HG03025 (cell line): ENCODE data around the gene KPNA1.
"Not testable (repeated sequence)": the region's sequence is repeated elsewhere in the genome, so short reads cannot be mapped to it uniquely, and the experiment has no call there.

Source experiments
- ATAC-seq: cut with Tn5 transposase; IDR thresholded peaks from one replicate; pipeline ENCODE4 v1.9.1; 2021; ENCODE audit warnings: mild to moderate bottlenecking, moderate library complexity; ENCODE audit not compliant: unreplicated experiment, low FRiP score

KPNA1 gene

DNA sequence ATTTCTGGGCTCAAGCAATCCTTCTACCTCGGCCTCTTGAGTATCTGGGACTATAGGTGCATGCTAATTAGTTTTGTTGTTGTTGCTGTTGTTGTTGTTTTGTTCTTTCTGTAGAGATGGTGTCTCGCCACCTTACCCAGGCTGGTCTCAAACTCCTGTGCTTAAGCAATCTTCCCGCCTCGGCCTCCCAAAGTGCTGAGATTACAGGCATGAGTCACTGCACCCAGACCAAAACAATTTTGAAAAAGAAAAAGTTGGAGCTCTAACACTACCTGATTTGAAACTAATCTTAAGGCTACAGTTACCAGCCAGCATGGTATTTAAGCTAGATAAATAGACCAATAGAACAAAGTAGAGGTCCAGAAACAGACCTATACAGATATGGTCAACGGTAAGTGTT lies 29.8 kb downstream of the KPNA1 start:
- ATAC-seq: no peak

DNA sequence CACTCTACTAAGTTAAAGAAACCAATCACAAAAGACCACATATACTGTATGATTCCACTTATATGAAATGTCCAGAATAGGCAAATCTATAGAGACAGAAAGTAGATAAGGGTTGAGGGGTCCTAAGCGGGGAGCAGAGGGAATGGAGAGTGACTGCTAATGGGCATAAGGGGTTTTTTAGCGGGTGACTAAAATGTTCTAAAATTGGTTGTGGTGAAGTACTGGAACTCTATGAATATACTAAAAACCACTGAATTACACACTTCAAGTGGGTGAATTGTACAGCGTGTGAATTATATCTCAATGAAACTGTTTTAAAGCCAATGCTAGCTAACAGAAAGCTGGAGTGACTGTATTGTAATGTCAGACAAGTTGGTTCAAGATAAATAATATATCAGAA lies 33.3 kb downstream of the KPNA1 start:
- no peak for ATAC-seq

DNA sequence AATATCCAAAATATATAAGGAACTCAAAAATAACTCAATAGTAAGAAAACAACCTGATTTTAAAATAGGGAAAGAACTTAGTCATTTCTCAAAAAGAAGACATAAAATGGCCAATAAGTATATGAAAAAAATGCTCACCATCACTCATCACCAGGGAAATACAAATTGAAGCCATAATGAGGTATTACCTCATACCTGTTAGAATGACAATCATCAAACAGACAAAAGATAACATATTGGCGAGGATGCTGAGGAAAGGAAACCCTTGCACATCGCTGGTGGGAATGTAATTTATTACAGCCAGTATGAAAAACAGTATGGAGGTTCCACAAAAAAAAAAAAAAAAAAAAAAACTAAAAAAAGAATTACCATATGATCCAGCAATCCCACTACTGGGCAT lies 38.2 kb downstream of the KPNA1 start:
- no peak for ATAC-seq

DNA sequence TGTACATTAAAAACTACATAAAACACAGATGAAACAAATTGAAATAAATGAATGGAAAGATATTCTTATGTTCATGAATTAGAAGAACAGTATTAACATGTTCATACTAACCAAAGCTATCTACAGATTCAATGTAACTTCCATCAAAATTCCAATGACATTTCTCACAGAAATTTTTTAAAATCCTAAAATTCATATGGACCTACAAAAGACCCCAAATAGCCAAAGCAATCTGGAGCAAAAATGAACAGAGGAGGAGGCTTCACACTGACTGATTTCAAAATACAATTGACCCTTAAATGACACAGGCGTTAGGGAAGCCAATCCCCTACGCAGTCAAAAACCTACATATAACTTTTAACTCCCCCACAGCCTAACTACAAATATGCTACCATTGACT lies 39.4 kb downstream of the KPNA1 start:
- ATAC-seq: no peak

DNA sequence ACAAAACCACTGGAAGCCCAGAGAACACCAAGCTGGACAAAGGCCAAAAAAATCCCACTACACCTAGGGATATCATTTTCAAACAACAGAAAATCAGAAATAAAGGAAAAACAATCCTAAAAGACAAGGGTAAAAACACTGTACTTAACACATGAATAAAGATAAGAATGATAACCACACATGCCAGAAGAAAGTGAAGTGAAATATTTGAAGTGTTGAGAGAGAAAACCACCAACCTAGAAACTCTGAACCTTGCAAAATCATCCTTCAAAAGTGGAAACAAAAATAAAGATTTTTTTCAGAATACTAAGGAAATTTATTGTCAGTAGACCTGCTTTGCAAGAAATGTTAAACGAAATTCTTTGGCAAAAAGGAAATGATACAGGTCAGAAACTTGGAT lies 45.1 kb downstream of the KPNA1 start:
- ATAC-seq: no peak

DNA sequence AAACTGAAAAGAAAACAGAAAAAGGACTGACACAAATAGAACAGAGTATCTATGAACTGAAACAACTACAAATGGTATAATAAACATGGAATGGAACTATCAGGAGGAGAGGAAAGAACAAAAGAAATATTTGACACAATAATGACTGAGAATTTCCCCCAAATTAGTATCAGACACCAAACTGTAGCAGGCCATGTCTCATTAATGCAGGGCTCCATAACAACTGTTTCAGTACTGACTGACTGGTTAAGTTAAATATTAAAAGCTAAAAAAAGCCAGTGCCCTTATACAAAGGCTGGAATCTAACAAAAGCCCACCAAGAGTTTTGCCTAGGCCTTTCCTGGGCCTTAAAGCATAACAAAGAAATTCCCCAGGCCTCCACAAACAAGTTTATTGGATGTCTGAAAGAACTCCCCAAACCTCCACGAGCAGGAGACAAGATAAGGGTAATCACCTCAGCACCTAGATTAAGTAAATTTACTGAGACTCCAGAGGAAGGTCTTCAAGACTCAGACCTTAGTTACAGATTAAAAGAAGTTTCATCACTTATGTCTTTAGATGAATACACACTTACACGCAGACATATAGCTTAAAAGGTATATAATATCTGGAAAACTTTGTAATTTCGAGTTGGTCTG lies 45.7 kb downstream of the KPNA1 start:
- no peak for ATAC-seq

DNA sequence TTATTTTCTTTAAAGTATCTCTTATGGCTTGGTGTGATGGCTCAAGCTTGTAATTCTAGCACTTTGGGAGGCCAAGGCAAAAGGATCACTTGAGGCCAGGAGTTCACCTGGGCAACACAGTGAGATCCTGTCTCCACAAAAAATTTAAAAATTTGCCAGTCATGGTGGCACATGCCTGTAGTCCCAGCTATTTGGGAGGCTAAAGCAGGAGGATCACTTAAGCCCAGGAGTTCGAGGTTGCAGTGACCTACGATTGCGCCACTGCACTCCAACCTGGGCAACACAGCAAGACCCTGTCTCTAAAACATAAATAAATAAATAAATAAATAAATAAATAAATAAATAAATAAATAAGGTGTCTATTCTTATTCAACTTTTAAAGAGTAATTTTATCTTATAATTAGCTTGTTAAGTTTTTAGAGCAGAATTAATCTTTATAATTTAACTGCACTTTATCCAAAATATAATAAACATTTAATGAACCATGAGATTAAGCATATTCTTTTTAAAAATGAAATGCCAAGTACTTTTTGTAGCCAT lies 48.0 kb downstream of the KPNA1 start:
- ATAC-seq: no peak

DNA sequence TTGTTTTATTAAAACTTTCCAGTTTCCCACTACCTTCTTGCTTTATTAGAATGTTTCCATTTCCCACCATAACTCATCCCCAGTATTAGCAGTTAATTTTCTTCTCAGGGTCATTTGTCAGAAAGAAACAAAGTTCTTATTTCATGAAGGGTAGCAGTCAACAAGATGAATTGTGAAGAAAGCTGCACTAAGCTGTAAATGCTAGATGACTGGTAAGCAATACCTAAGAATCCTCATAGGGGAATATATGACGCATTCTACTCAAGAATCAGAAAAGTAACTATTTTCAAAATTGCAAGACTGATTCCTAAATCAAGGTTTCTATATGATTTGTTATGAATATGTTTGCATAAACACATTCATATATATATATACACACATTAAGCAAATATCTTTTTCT lies 50.1 kb downstream of the KPNA1 start:
- ATAC-seq: no peak

DNA sequence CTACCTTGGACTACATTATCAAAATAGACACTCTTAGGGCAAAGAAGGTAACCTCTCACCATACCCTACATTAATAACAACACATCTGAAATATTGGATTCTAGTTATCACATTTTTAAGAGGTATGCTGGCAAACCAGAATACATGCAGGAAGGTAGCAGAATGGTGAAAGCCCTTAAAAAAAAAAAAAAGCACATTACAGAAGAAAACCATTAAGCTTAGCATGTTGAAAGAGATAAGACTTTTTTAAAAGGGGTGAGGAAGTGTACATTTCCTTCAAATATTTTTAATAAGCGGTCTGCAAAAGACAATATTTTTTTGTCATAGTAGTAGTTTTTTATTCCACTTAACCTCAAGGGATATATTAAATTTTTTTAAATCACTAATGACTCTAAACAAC lies 52.3 kb downstream of the KPNA1 start:
- ATAC-seq: no peak

DNA sequence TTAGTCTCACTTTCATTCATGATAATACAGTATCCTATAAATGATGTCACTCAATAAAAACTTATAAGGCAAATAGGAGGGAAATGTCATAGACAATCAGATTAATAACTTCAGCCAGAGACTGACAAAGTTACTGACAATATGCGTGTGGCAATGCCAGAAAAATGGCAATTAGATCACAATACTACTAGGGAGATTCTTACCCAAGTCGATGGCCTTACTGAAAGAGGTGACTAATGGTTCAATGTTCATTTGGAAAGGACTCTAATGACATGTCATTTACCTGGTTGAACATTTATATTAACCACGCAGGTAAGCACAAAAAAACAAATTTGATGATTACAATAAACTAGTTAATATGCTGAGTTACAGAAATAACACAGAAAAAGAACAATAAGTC lies 52.9 kb downstream of the KPNA1 start:
- ATAC-seq: no peak

DNA sequence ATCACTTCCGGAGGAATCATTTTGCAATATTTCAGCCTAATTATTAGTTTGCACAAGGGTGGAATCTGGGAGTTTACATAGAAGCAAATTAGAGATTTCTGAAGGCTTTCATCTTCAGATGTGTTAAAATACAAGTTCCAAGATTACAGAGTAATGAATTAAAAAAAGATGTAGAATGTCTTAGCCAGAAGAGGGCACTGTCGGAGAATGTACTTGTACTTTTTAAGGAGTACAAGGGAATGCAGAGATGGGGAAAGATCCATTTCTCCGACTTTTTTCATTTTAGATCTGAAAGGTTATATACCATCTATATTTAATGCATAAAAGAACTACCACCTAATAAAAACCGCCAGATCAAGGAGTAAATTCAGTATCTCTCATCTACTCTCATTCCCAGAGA lies 55.7 kb downstream of the KPNA1 start:
- no peak for ATAC-seq

DNA sequence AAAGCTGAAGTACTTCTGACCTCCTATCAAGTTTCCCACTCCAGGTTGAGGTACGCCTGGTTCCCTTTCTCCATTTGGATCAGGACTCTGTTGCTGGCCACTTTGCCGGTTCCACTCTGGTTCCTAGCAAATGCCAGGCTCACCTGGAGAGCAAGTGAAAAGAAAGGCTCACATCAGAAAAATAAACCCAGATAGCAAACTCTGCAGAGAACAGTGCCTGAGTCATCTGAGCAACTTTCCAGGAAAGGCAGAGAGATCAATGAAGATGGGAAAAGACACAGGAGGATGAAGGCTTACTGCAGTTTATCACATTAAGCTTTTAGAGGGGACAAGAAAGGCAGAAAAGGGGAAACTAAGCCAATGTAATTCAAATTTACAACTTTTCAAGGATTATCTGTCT lies 57.0 kb downstream of the KPNA1 start:
- no peak for ATAC-seq

DNA sequence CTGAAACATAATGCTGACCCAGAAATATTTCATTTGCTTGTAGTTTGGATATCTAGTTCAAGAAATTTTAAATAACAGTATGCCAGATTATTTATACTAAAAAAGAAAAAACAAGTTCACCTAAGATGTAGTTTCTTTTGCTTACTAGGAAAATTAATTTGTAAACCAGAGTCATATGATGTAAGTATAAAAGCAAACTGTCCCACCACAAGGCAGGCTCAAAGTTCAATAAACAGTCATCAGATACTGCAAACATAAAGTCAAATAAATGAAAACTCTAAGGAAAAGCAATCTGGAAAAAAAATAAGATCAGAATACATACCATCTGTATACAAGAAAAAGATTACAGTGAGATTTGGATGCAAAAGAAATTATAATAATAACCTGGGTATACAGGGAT lies 58.7 kb downstream of the KPNA1 start:
- ATAC-seq: no peak

DNA sequence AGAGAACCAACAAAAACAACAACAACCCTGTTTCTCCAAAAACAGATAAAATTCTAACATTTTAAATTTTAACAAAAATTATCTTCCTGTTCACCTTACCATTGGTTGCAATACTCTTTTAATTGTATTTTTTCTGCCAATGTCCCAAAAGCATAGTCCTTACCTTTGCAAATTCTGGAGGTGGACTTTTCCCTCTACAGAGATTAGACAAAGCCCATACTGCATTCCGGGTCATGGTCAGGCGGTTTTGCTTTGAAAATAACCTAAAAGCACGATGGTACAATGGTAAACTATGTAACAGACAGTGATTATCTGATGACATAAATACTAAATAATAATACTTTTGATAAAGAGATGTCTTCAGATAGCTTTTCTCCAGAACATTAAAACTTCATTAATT lies 63.4 kb downstream of the KPNA1 start:
- ATAC-seq: no peak

DNA sequence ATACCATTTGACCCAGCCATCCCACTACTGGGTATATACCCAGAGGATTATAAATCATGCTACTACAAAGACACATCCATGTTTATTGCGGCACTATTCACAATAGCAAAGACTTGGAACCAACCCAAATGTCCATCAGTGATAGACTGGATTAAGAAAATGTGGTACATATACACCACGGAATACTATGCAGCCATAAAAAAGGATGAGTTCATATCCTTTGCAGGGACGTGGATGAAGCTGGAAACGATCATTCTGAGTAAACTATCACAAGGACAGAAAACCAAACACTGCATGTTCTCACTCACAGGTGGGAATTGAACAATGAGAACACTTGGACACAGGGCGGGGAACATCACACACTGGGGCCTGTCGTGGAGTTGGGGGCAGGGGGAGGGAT lies 66.5 kb downstream of the KPNA1 start:
- not testable (repeated sequence) for ATAC-seq

DNA sequence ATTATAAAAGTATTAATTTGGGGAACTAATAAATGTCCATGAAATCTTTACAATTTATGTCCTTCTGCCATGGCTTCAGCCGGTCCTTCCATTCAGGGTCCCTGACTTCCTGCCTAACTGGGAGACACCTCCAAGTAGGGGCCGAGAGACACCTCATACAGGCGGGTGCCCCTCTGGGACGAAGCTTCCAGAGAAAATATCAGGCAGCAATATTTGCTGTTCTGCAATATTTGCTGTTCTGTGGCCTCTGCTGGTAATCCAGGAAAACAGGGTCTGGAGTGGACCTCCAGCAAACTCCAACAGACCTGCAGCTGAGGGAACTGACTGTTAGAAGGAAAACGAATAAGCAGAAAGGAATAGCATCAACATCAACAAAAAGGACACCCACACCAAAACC lies 70.2 kb downstream of the KPNA1 start:
- not testable (repeated sequence) for ATAC-seq

DNA sequence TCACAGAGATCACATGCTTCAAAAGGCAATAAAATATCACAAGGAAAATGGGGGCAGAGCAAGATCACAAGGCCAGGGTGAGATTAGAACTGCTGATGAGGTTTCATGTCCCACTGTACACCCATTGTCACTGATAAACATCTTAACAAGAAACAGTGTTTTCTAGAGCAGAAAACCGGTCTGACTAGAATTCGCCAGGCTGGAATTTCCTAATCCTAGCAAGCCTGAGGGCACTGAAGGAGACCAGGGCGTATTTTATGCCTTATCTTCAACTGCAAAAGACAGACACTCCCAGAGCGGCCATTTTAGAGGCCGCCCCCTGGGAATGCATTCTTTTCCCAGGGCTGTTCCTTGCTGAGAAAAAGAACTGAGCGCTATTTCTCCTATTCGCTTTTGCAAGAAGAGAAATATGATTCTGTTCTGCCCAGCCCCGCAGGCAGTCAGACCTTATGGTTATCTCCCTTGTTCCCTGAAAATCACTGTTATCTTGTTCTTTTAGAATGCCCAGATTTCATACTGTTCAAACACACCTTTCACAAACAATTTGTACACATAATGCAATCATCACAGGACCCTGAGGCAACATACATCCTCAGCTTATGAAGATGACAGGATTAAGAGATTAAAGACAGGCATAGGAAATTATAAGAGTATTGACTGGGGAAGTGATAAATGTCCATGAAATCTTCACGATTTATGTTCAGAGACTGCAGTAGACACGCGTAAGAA lies 70.8 kb downstream of the KPNA1 start:
- ATAC-seq: not testable (repeated sequence)

DNA sequence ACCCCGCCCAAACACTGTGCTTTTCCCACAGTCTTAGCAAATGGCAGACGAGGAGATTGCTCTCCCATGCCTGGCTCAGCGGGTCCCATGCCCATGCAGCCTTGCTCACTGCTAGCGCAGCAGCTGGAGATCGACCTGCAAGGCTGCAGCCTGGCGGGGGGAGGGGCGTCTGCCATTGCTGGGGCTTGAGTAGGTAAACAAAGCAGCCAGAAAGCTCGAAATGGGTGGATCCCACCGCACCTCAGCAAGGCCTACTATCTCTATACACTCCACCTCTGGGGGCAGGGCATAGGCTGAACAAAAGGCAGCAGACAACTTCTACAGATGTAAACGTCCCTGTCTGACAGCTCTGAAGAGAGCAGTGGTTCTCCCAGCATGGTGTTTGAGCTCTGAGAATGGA lies 71.6 kb downstream of the KPNA1 start:
- no peak for ATAC-seq

DNA sequence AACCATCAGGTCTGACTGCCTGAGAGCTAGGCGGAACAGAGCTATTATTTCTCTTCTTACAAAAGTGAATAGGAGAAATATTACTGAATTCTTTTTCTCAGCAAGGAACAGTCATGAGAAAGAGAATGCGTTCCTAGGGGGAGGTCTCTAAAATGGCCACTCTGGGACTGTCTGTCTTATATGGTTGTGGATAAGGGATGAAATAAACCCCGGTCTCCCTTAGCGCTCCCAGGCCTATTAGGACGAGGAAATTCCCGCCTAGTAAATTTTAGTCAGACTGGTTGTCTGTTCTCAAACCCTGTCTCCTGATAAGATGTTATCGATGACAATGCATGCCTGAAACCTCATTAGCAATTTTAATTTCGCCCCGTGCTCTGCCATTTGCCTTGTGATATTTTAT lies 78.8 kb downstream of the KPNA1 start:
- no peak for ATAC-seq

DNA sequence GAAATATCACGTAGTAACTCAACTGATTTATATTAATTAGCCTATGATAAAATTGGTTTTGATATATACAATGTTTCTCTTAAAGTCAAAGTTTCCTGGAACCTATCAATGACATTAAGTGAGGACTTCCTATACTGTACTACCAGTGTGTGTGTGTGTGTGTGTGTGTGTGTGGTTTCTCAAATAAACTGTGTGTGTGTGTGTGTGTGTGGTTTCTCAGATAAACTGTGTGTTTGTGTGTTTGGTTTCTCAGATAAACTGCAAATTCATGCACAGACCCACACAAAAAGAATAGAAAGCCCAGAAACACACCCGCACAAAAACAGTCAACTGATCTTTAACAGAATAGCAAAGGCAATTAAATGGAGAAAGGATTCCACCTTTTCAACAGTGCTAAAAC lies 84.4 kb downstream of the KPNA1 start:
- no peak for ATAC-seq

DNA sequence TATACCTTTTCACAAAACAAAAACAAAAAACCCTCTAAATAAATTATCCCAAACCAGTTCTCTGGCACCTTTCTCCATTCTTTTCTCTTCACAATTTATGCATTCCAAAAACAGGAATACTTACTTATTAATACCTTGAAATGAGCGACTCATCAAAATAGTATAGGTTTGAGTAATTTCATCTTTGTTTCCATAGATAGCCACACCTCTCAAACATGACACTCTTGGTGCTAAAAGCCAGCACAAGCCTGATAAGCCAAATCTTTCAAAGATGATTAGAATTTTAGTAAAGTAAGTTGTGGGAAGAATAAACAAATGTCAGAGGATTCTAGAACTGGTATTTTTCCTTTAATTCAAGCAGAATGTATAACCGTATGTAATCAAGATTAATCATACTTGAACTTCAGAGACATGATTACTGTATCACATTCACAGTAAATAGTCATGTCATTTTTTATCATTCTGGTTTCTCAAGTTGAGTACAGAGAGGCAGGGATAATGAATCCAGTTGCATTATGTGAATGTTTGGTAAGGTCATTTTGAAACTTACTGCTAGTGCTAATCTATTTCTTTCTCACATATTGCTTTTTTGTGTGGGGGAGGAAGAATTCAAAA lies 86.8 kb downstream of the KPNA1 start:
- ATAC-seq: no peak

DNA sequence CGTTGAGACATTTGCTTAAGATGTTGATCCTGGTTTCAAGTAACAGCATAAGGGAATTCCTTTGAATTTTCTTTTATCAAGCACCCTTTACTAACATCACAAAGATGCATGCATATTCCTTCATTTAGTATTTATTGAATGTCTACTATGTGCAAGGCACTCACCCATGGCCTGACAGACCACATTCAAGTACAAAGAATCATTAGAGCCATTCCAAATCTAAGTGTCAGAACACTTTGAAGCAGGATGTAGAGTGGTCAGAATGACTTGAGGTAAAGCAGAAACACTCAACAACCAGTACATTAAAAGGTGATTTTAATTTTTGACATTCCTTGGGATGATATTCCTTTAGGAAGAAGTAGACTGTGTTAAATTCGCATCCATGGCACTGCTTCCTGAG lies 92.9 kb downstream of the KPNA1 start:
- no peak for ATAC-seq
